ENCODE data around the gene ETNK2.

- no peak for TF ChIP-seq CTCF (IDR thresholded peaks at IDR 0.05)
- no peak for TF ChIP-seq EZH2 (IDR thresholded peaks at IDR 0.05; ENCODE audit: borderline replicate concordance, insufficient read depth, low read depth, low read length, poor library complexity, severe bottlenecking)
These were observed 49.7 kb downstream of the ETNK2 start for GRCh38 chr1:204102029-204102611.
